ENCODE data around the gene WDR75.

Gene WDR75

GRCh38 chr2:189501487-189501886, 60.2 kb downstream of the WDR75 start:
- no peak for DNase-seq

- no peak for DNase-seq
Observed at GRCh38 chr2:189502714-189503113, 61.4 kb downstream of the WDR75 start.

- DNase-seq: no peak
Observed at GRCh38 chr2:189504238-189504637, 63.0 kb downstream of the WDR75 start.

- no peak for DNase-seq
Observed at GRCh38 chr2:189505492-189505891, 64.2 kb downstream of the WDR75 start.

GRCh38 chr2:189506514-189506976, 65.3 kb downstream of the WDR75 start:
- DNase-seq: no peak

- DNase-seq: no peak
Observed at GRCh38 chr2:189511210-189511959, 70.1 kb downstream of the WDR75 start.

GRCh38 chr2:189511960-189512319, 70.7 kb downstream of the WDR75 start:
- DNase-seq: no peak

GRCh38 chr2:189512879-189513278, 71.6 kb downstream of the WDR75 start:
- DNase-seq: no peak

GRCh38 chr2:189514104-189514503, 72.8 kb downstream of the WDR75 start:
- DNase-seq: no peak

- no peak for DNase-seq
Observed at GRCh38 chr2:189515264-189515663, 74.0 kb downstream of the WDR75 start.

GRCh38 chr2:189516546-189516945, 75.3 kb downstream of the WDR75 start:
- DNase-seq: no peak

- DNase-seq: peak; percentile 50
Observed at GRCh38 chr2:189517847-189518535, 76.7 kb downstream of the WDR75 start.

- no peak for DNase-seq
Observed at GRCh38 chr2:189519631-189520387, 78.5 kb downstream of the WDR75 start.

GRCh38 chr2:189521699-189522434, 80.6 kb downstream of the WDR75 start:
- no peak for DNase-seq

- DNase-seq: no peak
Observed at GRCh38 chr2:189522435-189523151, 81.3 kb downstream of the WDR75 start.

GRCh38 chr2:189524746-189525145, 83.5 kb downstream of the WDR75 start:
- DNase-seq: no peak
